Stomach (tissue), 4 donors: ENCODE data around the gene TRMT1.

ENCODE experiments used
- EP300 ChIP-seq: sonication (generic); formaldehyde crosslinking; IDR thresholded peaks from one replicate; pipeline ENCODE4 v1.6.1; 2017; ENCODE audit warnings: antibody characterized with exemption
- POLR2A ChIP-seq, 4 donors: fragments of 450-650 bp; IDR thresholded peaks; one replicate each; pipeline ENCODE4 v1.6.1; 2016; ENCODE audit warnings: antibody characterized with exemption in 4 of 4, control low read depth in 2 of 4, mild to moderate bottlenecking in 1 of 4, moderate library complexity in 1 of 4
- POLR2AphosphoS5 ChIP-seq, 3 donors: sonication (generic); formaldehyde crosslinking; IDR thresholded peaks; one replicate each; pipeline ENCODE4 v1.6.1; 2016; ENCODE audit warnings: antibody characterized with exemption in 3 of 3
- TF ChIP-seq, protein P1 (sequence below), 7 experiments: fragments of 450-650 bp in 4 of 7; fragments of 200-600 bp in 3 of 7; sonication (generic) in 3 of 7; IDR thresholded peaks; one replicate each; pipeline ENCODE4 v1.5.1; 2016 to 2019; ENCODE audit warnings: antibody characterized with exemption in 7 of 7, control low read depth in 2 of 7, mild to moderate bottlenecking in 1 of 7

DNA sequence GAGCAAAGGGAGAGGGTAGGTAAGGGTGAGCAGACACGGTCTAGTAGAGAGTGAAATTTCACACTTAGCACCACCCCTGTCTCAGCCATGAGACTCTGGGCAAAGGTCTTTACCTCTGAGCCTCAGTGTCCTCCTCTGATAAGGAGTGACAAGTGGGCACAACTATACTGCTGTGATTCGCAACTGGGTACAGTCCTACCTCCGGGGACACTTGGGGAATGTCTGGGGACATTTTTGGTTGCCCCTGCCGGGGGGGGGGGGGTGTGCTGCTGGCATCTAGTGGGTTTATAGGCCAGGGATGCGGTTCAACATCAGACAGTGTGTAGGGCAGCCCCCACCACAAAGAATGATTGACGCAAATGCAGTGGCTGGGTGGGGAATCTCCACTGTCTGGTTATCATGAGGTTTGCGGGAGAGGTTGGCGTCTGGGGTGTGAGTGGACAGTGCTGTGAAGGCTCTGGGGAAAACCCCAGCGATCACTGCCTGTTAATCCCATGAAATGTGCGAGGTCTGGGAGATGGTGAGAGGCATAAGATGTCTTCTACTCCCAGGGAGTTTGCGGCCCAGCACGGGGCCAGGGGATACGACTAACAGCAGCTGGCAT is 5.8 kb upstream of the TRMT1 start:
- TF ChIP-seq POLR2A (IDR thresholded peaks at IDR 0.05) (no peak), EP300 (no peak), POLR2AphosphoS5 (IDR thresholded peaks at IDR 0.05) (no peak)
- TF ChIP-seq, protein P1, sequence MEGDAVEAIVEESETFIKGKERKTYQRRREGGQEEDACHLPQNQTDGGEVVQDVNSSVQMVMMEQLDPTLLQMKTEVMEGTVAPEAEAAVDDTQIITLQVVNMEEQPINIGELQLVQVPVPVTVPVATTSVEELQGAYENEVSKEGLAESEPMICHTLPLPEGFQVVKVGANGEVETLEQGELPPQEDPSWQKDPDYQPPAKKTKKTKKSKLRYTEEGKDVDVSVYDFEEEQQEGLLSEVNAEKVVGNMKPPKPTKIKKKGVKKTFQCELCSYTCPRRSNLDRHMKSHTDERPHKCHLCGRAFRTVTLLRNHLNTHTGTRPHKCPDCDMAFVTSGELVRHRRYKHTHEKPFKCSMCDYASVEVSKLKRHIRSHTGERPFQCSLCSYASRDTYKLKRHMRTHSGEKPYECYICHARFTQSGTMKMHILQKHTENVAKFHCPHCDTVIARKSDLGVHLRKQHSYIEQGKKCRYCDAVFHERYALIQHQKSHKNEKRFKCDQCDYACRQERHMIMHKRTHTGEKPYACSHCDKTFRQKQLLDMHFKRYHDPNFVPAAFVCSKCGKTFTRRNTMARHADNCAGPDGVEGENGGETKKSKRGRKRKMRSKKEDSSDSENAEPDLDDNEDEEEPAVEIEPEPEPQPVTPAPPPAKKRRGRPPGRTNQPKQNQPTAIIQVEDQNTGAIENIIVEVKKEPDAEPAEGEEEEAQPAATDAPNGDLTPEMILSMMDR (IDR thresholded peaks at IDR 0.05) = no peak
